Measurements from ENCODE around the gene TMEM40.
"Not testable (repeated sequence)": the region's sequence is repeated elsewhere in the genome, so short reads cannot be mapped to it uniquely, and the experiment has no call there.

The TMEM40 gene

DNA sequence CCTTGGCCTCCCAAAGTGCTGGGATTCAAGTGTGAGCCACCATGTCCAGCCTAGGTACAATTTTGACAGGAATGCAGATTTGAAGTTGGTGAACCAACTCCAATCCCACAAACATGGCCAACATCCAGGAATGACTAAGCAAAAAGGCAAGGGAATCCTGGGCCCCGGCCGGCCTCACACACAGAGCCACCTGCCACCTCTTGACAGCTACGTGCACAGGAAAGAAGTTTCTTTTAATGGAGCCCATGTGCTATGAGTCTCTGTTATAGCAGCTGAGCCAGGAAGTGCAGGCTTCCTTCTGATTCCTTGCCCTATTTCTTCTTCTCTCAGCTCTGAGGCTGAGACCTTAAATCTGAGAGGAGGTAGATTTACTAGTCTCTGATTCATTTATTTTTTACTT lies 8.8 kb downstream of the TMEM40 start:
- no peak for DNase-seq

GRCh38 chr3:12748477-12748876 lies 10.6 kb downstream of the TMEM40 start:
- DNase-seq: no peak

DNA sequence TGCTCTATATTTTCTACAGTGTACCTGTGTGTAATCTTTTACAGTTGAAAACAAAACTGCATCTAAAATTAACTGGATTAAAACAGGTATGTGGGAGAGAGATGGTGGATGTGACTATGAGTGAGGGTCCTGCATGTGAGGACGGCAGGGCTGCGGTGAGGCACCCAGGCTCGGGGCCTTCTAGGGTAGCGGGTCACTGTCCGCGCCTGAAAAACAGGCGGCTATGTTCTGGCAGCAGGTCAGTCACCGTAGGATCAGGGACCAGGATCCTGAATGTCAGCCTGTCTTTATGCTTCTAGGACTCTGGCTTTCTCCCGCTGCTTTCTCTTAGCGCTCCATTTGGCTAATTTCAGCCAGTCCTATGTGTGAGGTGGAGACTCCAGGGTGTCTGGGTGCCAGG lies 12.6 kb downstream of the TMEM40 start:
- DNase-seq: no peak

- no peak for DNase-seq
These were observed 14.7 kb downstream of the TMEM40 start for GRCh38 chr3:12744326-12744725.

DNA sequence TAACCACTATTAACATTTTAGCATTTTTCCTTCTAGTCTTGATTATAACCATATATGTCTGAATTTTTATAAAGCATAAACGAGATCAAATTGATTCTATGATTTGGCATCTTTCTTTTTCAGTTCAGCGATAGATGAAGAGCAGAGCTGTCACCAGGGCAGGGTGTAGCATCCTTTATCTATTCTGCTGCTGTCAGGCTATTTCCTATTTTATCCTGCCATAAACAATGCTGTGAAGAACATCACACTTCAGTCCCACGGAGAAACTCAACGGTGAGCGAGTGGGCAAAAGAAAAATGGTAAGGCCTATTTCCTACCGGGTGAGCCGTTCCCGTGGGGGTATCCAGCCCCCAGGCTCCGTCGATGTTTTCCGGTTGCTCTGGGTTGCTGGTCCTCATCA lies 15.5 kb downstream of the TMEM40 start:
- no peak for DNase-seq

GRCh38 chr3:12742330-12743107 lies 16.5 kb downstream of the TMEM40 start:
- DNase-seq: no peak

- no peak for DNase-seq
These were observed 17.9 kb downstream of the TMEM40 start for GRCh38 chr3:12741209-12741608.

DNA sequence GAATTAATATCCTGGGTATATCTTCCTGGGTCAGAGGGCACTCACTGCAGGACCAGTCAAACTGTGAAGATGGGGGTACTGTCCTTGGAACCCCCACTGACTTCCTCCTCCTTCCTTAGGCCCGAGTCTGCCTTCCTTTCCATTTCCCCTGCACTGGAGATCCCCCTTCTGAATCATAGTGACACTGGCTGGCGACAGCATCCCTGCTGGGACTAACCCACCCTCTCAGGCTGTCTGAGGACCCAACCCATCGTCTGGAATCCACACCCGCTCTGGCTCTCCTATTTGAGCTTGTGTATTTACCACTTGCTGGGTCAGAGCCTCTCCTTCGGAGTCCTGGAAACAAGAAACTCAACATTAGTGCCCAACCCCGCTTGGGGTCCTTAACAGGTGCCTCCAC lies 21.2 kb downstream of the TMEM40 start:
- DNase-seq: no peak

DNA sequence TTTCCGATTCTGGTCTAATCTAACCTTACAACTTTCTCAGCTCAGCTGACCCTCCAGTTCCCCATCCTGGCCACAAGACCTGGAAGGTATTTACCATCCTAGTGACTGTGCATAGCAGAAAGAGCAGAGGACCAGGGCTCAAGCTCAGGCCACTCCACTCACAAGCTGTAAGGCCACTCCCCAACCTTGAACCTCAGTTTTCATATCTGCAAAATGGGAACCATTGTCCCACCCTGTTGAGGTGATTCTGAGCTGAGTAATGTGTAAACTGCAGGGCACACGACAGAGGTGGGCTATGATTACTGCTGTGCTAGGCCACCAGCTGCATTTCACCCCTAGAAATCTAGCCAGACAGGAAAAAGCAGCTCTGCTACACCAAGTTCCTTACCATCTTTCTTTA lies 21.7 kb downstream of the TMEM40 start:
- DNase-seq: no peak

DNA sequence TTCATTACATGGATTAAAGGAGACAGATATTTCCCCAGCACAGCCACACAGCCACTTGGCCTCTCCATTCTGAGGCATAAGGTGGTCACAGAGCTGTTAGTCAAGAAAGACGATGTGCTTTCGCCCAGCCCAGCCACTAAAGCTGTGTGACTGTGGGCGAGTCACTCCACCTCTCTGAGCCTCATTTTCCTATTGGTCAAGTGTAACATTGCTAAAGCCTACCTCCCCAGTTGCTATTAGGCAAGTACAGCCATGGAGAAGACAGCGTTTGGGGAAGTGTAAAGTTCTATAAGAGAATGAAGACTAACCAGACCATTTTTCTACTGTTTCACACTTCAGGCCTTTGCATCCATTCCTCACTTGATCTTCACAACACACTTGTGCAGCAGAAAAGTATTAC lies 24.1 kb downstream of the TMEM40 start:
- DNase-seq: no peak

- DNase-seq: no peak
These were observed 25.5 kb downstream of the TMEM40 start for GRCh38 chr3:12733566-12733965.

GRCh38 chr3:12730506-12731242 lies 28.4 kb downstream of the TMEM40 start:
- DNase-seq: no peak

- peak; percentile 15 for DNase-seq
These were observed 29.9 kb downstream of the TMEM40 start for GRCh38 chr3:12729051-12729651.

DNA sequence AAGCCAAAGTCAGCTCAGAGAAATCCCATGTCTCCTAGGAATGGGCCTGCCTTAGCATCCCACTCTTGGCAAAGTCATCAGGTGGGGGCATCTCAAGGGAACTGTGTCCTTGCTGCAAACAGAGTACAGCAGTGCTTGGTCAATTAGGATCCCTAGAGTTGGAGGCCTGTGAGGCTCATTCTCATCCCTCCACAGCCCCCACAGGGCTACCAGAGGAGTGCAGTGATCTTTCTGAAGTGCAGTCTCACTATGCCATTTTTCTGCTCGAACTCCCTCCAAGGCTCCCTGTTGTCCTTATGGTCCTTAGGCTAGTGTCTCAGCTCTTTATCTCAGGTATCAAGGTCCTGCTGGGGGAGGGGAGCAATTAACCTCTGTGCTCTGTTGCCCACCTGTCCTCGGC lies 31.1 kb downstream of the TMEM40 start:
- no peak for DNase-seq

DNA sequence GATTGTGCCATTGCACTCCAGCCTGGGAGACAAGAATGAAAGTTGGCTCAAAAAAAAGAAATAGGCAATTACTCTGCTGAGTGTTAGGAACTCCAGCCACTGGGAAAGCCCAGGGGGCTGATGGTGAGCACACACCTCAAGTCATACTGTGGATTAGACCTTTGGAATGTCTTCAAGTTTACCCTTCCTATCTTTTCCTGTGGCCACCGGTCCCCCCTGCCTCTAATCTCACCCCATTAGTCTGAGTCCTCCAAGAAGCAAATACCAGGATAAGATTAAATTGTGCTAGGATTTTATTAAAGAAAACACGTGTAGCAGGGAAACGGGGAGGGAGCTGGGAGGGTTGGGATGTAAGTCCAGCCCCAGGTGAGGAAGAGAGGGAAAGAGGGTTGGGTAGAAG lies 31.6 kb downstream of the TMEM40 start:
- no peak for DNase-seq

GRCh38 chr3:12725436-12725835 lies 33.6 kb downstream of the TMEM40 start:
- DNase-seq: no peak

DNA sequence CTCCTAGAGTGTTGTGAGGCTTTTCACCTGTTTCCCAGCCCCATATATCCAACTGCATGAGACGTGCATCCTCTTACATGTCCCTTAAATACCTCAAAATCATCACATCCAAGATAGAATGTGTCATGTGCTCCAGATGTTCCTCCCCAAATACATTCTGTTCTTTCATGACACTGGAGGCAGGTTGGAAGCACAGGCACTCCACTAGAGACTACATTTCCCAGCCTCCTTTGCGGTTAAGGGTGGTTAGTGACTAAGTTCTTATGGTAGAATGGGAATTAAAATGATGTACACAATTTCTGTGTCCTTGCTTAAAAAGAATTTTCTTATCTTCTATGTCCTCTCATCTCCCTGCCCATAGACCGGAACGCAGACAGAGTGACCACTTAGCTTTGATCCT lies 34.3 kb downstream of the TMEM40 start:
- DNase-seq: no peak

DNA sequence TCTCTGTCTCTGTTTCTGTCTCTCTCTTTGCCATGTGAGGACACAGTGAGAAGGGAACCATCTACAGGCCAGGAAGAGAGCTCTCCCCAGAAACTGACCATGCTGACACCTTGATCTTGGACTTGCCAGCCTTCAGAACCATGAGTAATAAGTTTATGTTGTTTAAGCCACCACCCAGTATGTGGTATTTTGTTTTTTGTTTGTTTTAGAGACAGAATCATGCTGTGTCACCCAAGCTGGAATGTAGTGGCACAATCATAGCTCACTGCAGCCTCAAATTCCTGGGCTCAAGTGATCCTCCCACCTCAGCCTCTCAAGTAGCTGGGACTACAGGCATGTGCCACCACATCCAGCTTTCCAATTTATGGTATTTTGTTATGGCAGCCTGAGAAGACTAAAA lies 35.7 kb downstream of the TMEM40 start:
- DNase-seq: not testable (repeated sequence)

- no peak for DNase-seq
These were observed 36.8 kb downstream of the TMEM40 start for GRCh38 chr3:12722226-12722625.

GRCh38 chr3:12719984-12720898 lies 38.8 kb downstream of the TMEM40 start:
- peak; percentile 51 for DNase-seq

DNA sequence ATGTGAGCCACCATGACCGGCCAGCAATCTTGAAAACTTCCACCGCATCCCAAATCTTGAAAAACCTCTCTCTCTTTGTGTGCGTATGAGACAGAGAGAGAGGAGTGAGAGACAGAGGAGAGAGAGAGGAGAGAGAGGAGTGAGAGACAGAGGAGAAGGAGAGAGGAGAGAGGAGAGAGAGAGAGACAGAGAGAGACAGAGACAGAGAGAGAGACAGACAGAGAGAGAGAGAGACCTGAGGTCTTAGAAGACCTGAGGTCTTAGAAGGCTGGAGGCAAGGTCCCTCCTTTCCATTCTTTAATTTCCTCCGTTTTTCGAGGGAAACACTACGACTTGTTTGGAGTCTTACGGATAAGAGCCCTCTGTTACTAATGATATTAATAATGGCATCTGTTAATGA lies 39.5 kb downstream of the TMEM40 start:
- no peak for DNase-seq

GRCh38 chr3:12716605-12717151 lies 42.4 kb downstream of the TMEM40 start:
- no peak for DNase-seq

DNA sequence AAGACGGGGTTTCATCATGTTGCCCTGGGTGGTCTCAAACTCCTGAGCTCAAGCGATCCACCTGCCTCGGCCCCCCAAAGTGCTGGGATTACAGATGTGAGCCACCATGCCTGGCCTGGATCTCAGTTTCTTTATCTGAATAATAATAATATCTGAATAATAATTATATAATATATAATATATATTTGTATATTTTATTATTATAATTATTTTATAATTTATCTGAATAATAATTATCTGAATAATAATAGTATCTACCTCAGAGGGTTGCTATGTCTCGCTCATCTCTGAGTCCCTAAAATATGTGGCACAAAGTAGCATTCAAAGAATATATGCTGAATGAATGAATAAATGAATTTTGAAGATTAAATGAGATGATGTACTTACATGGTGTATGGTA lies 44.8 kb downstream of the TMEM40 start:
- no peak for DNase-seq

Data from NCI-H2227 treated with DMSO at 0.1 percent for 48 hours (cell line).